ENCODE measurements around the gene ANGPTL7. TPM values are rescaled to one million over a fixed set of nuclear protein-coding genes. Genes with fewer than 3 reads are reported as not detected.
"Not testable (repeated sequence)": the region's sequence is repeated elsewhere in the genome, so short reads cannot be mapped to it uniquely, and the experiment has no call there.

ANGPTL7 gene
- total RNA-seq, 2 experiments from 2014 or later: not detected

GRCh38 chr1:11156441-11156840, 32.7 kb upstream of the ANGPTL7 start:
- H3K27me3 Mint-ChIP-seq: no peaks in the 10 kb centered on the region
- POLR2A ChIA-PET: interaction anchor here (1.0 kb wide), 1 partner anchor 12 kb away, joined by 5 read pairs; no protein-coding TSS in a partner anchor

GRCh38 chr1:11156963-11157362, 32.2 kb upstream of the ANGPTL7 start:
- no peaks in the 10 kb centered on the region for H3K27me3 Mint-ChIP-seq
- ChIA-PET POLR2A (interaction anchor here (1.0 kb wide), 1 partner anchor 13 kb away, joined by 5 read pairs; no protein-coding TSS in a partner anchor), CTCF (no interaction called here)
- DNase-seq: no peak
- H3K36me3 Mint-ChIP-seq (ENCODE audit: low read depth): peaks cover 31% of the 10 kb centered on the region
- no peaks in the 10 kb centered on the region for H3K9me3 Mint-ChIP-seq
- H3K4me1 Mint-ChIP-seq: peaks cover 20% of the 10 kb centered on the region
- H3K4me3 Mint-ChIP-seq: no peak overlapping the region
- H3K27ac Mint-ChIP-seq: peak overlapping the region; percentile 44

More at GRCh38 chr1:11156441-11156840, 32.7 kb upstream of the ANGPTL7 start:
- H3K27ac Mint-ChIP-seq: peak overlapping the region; percentile 44
- H3K9me3 Mint-ChIP-seq: no peaks in the 10 kb centered on the region
- H3K4me1 Mint-ChIP-seq: peaks cover 20% of the 10 kb centered on the region
- CTCF ChIA-PET: no interaction called here
- H3K36me3 Mint-ChIP-seq (ENCODE audit: low read depth): peaks cover 26% of the 10 kb centered on the region
- DNase-seq: no peak
- no peak overlapping the region for H3K4me3 Mint-ChIP-seq

GRCh38 chr1:11157394-11157793, 31.8 kb upstream of the ANGPTL7 start:
- POLR2A ChIA-PET: interaction anchor here (1.0 kb wide), 1 partner anchor 13 kb away, joined by 5 read pairs; no protein-coding TSS in a partner anchor
- Mint-ChIP-seq H3K27me3 (no peaks in the 10 kb centered on the region), H3K4me1 (peaks cover 20% of the 10 kb centered on the region), H3K27ac (no peak overlapping the region), H3K36me3 (ENCODE audit: low read depth) (peaks cover 36% of the 10 kb centered on the region), H3K4me3 (no peak overlapping the region), H3K9me3 (no peaks in the 10 kb centered on the region)
- CTCF ChIA-PET: no interaction called here
- DNase-seq: no peak

GRCh38 chr1:11157867-11158266, 31.3 kb upstream of the ANGPTL7 start:
- Mint-ChIP-seq H3K27ac (no peak overlapping the region), H3K27me3 (no peaks in the 10 kb centered on the region), H3K4me3 (no peak overlapping the region), H3K9me3 (no peaks in the 10 kb centered on the region), H3K4me1 (peaks cover 20% of the 10 kb centered on the region), H3K36me3 (ENCODE audit: low read depth) (peaks cover 34% of the 10 kb centered on the region)
- DNase-seq: no peak
- CTCF ChIA-PET: no interaction called here
- POLR2A ChIA-PET: no interaction called here

GRCh38 chr1:11158291-11158690, 30.9 kb upstream of the ANGPTL7 start:
- Mint-ChIP-seq H3K9me3 (no peaks in the 10 kb centered on the region), H3K27me3 (no peaks in the 10 kb centered on the region), H3K27ac (no peak overlapping the region), H3K4me3 (no peak overlapping the region), H3K4me1 (peaks cover 20% of the 10 kb centered on the region), H3K36me3 (ENCODE audit: low read depth) (peaks cover 32% of the 10 kb centered on the region)
- CTCF ChIA-PET: no interaction called here
- POLR2A ChIA-PET: no interaction called here
- no peak for DNase-seq

- DNase-seq: no peak
- Mint-ChIP-seq H3K9me3 (no peaks in the 10 kb centered on the region), H3K27me3 (no peaks in the 10 kb centered on the region), H3K27ac (no peak overlapping the region), H3K36me3 (ENCODE audit: low read depth) (peaks cover 33% of the 10 kb centered on the region), H3K4me1 (peaks cover 20% of the 10 kb centered on the region), H3K4me3 (no peak overlapping the region)
- ChIA-PET CTCF (interaction anchor here (1.4 kb wide), 1 partner anchor 121 kb away, joined by 3 read pairs; no protein-coding TSS in a partner anchor), POLR2A (no interaction called here)
Measured at GRCh38 chr1:11158720-11159321, 30.3 kb upstream of the ANGPTL7 start.

- H3K27ac Mint-ChIP-seq, H3K4me1 Mint-ChIP-seq, H3K4me3 Mint-ChIP-seq, CTCF ChIA-PET, H3K9me3 Mint-ChIP-seq, DNase-seq, POLR2A ChIA-PET, H3K27me3 Mint-ChIP-seq: not testable (repeated sequence)
- peaks cover 49% of the 10 kb centered on the region for H3K36me3 Mint-ChIP-seq (ENCODE audit: low read depth)
Measured at GRCh38 chr1:11162752-11163151, 26.4 kb upstream of the ANGPTL7 start.

GRCh38 chr1:11166744-11167143, 22.4 kb upstream of the ANGPTL7 start:
- POLR2A ChIA-PET, H3K27ac Mint-ChIP-seq, H3K9me3 Mint-ChIP-seq, H3K27me3 Mint-ChIP-seq, H3K4me3 Mint-ChIP-seq, DNase-seq, H3K4me1 Mint-ChIP-seq, CTCF ChIA-PET: not testable (repeated sequence)
- H3K36me3 Mint-ChIP-seq (ENCODE audit: low read depth): peaks cover 35% of the 10 kb centered on the region

- POLR2A ChIA-PET: no interaction called here
- Mint-ChIP-seq H3K27ac (no peak overlapping the region), H3K36me3 (ENCODE audit: low read depth) (peaks cover 23% of the 10 kb centered on the region), H3K4me1 (no peaks in the 10 kb centered on the region), H3K27me3 (no peaks in the 10 kb centered on the region), H3K4me3 (no peak overlapping the region), H3K9me3 (no peaks in the 10 kb centered on the region)
- CTCF ChIA-PET: interaction anchor here (1.0 to 1.3 kb wide), 2 partner anchors 73 to 131 kb away, joined by 3 to 4 read pairs; no protein-coding TSS in a partner anchor
- DNase-seq: no peak
Measured at GRCh38 chr1:11168731-11169130, 20.4 kb upstream of the ANGPTL7 start.

GRCh38 chr1:11169202-11169601, 20.0 kb upstream of the ANGPTL7 start:
- ChIA-PET CTCF (interaction anchor here (0.6 to 1.3 kb wide), 3 partner anchors 73 to 187 kb away, joined by 3 to 4 read pairs (median 3); no protein-coding TSS in a partner anchor), POLR2A (no interaction called here)
- Mint-ChIP-seq H3K4me1 (no peaks in the 10 kb centered on the region), H3K4me3 (no peak overlapping the region), H3K36me3 (ENCODE audit: low read depth) (peaks cover 23% of the 10 kb centered on the region), H3K27me3 (no peaks in the 10 kb centered on the region), H3K27ac (no peak overlapping the region), H3K9me3 (no peaks in the 10 kb centered on the region)
- DNase-seq: no peak

GRCh38 chr1:11170102-11170501, 19.1 kb upstream of the ANGPTL7 start:
- no peak overlapping the region for H3K27ac Mint-ChIP-seq
- H3K36me3 Mint-ChIP-seq (ENCODE audit: low read depth): peaks cover 18% of the 10 kb centered on the region
- no peaks in the 10 kb centered on the region for H3K4me1 Mint-ChIP-seq
- no peaks in the 10 kb centered on the region for H3K27me3 Mint-ChIP-seq
- no peaks in the 10 kb centered on the region for H3K9me3 Mint-ChIP-seq
- H3K4me3 Mint-ChIP-seq: no peak overlapping the region
- ChIA-PET POLR2A (no interaction called here), CTCF (no interaction called here)
- DNase-seq: no peak

GRCh38 chr1:11174261-11174942, 14.8 kb upstream of the ANGPTL7 start:
- Mint-ChIP-seq H3K36me3 (ENCODE audit: low read depth) (no peaks in the 10 kb centered on the region), H3K9me3 (no peaks in the 10 kb centered on the region), H3K4me1 (no peaks in the 10 kb centered on the region), H3K4me3 (no peak overlapping the region), H3K27ac (no peak overlapping the region), H3K27me3 (no peaks in the 10 kb centered on the region)
- CTCF ChIA-PET: no interaction called here
- POLR2A ChIA-PET: no interaction called here
- no peak for DNase-seq

- H3K27me3 Mint-ChIP-seq: no peaks in the 10 kb centered on the region
- H3K27ac Mint-ChIP-seq: no peak overlapping the region
- CTCF ChIA-PET: no interaction called here
- no peaks in the 10 kb centered on the region for H3K9me3 Mint-ChIP-seq
- POLR2A ChIA-PET: no interaction called here
- H3K36me3 Mint-ChIP-seq (ENCODE audit: low read depth): no peaks in the 10 kb centered on the region
- no peaks in the 10 kb centered on the region for H3K4me1 Mint-ChIP-seq
- no peak overlapping the region for H3K4me3 Mint-ChIP-seq
- DNase-seq: no peak
Measured at GRCh38 chr1:11175461-11175860, 13.7 kb upstream of the ANGPTL7 start.
